MCF 10A (cell line): Measurements from ENCODE around the gene ERAP2. TPM values are rescaled to one million over a fixed set of nuclear protein-coding genes. Genes with fewer than 3 reads are reported as not detected.
"Not testable (repeated sequence)": the region's sequence is repeated elsewhere in the genome, so short reads cannot be mapped to it uniquely, and the experiment has no call there.

ENCODE experiments used
- BruUV-seq: library from RNA; stranded (reverse); fragments of 400-500 nt; replicated peaks from 2 replicates; lab custom pipeline; 2021; lab: Mats Ljungman, UMichigan
- CTCF ChIA-PET: fragments of 300-600 bp; sonication (Branson Sonifier 250); formaldehyde crosslinking; extraction: SDS; loops from one replicate; lab custom pipeline; 2021; ENCODE audit warnings: antibody characterized with exemption, inconsistent platforms; lab: Yijun Ruan, JAX
- POLR2A ChIA-PET: fragments of 300-600, 350-650 bp; sonication (Branson Sonifier 250); formaldehyde crosslinking; extraction: SDS; loops from one replicate; lab custom pipeline; 2020; ENCODE audit warnings: antibody characterized with exemption, inconsistent platforms; lab: Yijun Ruan, JAX
- DNase-seq: peaks from one replicate; pipeline ENCODE4 v3.0.0-alpha.2; 2018; ENCODE audit not compliant: unreplicated experiment
- H3K27ac Mint-ChIP-seq: one replicate; pipeline ENCODE4 v1.8.0; 2022; ENCODE audit warnings: mild to moderate bottlenecking, low read depth, mixed read lengths; ENCODE audit not compliant: unreplicated experiment
- H3K27me3 Mint-ChIP-seq: one replicate; pipeline ENCODE4 v1.8.0; 2022; ENCODE audit warnings: mixed read lengths; ENCODE audit not compliant: insufficient read depth, unreplicated experiment
- H3K36me3 Mint-ChIP-seq: one replicate; pipeline ENCODE4 v1.8.0; 2022; ENCODE audit warnings: mild to moderate bottlenecking, moderate library complexity, mixed read lengths; ENCODE audit not compliant: insufficient read depth, unreplicated experiment
- H3K4me1 Mint-ChIP-seq: one replicate; pipeline ENCODE4 v1.8.0; 2022; ENCODE audit warnings: mixed read lengths; ENCODE audit not compliant: insufficient read depth, unreplicated experiment
- H3K4me3 Mint-ChIP-seq: one replicate; pipeline ENCODE4 v1.8.0; 2022; ENCODE audit warnings: mild to moderate bottlenecking, moderate library complexity, mixed read lengths; ENCODE audit not compliant: unreplicated experiment
- H3K9me3 Mint-ChIP-seq: one replicate; pipeline ENCODE4 v1.8.0; 2022; ENCODE audit warnings: mixed read lengths; ENCODE audit not compliant: unreplicated experiment
- intact Hi-C: fragments of 100-400 bp; cut with micrococcal nuclease; formaldehyde crosslinking; loops from 2 replicates; pipeline ENCODE4 v1.14.1; 2022
- total RNA-seq: library from RNA; stranded (reverse); gene quantifications from 2 replicates; pipeline ENCODE4 v1.2.3, GENCODE V29; 2022
- TF ChIP-seq, protein P1 (sequence below): fragments of 200-600 bp; IDR thresholded peaks from one replicate; pipeline ENCODE4 v1.8.0; 2022; ENCODE audit warnings: antibody characterized with exemption, mild to moderate bottlenecking; ENCODE audit not compliant: unreplicated experiment

Gene ERAP2
- total RNA-seq, 1 experiment from 2014 or later: 2.5 TPM

DNA sequence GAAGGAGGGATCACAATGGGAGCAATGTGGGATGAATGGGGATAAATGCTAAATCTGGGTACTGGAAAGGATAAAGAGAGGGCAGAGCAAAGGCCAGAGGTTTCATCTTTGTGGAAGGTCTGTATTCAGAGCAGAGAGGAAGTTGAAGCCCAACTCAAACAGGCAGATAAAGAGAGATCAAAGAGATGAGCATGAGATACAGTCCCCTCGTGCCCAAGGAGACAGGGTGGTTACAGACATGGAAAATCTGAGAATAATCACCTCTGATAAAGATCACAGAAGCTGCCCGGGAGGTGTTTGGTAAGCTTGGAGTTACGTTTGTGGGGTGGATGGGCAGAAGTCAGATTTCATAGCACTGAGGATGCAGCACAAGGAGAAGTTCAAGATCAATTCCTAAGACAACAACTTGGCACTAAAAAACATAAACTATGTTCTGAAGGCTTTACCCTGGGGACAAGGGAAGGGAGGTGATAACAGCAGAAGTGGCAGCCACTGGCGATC lies 459 bp upstream of the ERAP2 start:
- Mint-ChIP-seq H3K4me3 (peak overlapping the region; percentile 81), H3K27ac (peak overlapping the region; percentile 95)
- no TSS peak for BruUV-seq

DNA sequence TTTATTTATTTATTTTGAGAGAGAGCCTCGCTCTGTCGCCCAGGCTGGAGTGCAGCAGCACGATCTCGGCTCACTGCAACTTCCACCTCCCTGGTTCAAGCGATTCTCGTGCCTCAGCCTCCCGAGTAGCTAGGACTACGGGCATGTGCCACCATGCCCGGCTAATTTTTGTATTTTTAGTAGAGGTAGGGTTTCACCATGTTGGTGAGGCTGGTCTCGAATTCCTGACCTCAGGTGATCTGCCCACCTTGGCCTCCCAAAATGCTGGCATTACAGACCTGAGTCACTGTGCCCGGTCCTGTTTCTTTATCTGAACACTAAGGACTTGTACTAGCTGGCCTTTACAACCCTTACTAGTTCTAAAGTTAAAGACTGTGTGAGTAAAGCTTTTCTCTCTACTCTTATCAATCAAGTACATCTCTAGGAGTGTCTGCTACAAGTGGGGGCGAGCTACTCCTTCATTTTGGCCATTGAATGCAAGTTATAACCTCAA lies 723 bp downstream of the ERAP2 start:
- POLR2A ChIA-PET: interaction anchor here (0.8 to 4.7 kb wide), 14 partner anchors 8 to 99 kb away, joined by 3 to 40 read pairs (median 6); partner anchors contain the start of genes ERAP1 and LNPEP
- H3K27ac Mint-ChIP-seq: peak overlapping the region; percentile 95
- not testable (repeated sequence) for H3K9me3 Mint-ChIP-seq

More for the DNA sequence above, 459 bp upstream of the ERAP2 start:
- Mint-ChIP-seq H3K27me3 (no peaks in the 10 kb centered on the region), H3K4me1 (peaks cover 31% of the 10 kb centered on the region), H3K36me3 (peaks cover 9% of the 10 kb centered on the region), H3K9me3 (peaks cover 6% of the 10 kb centered on the region)
- DNase-seq: no peak
- ChIA-PET POLR2A (interaction anchor here (0.6 to 4.7 kb wide), 14 partner anchors 10 to 327 kb away, joined by 3 to 40 read pairs (median 6); partner anchors contain the start of genes ERAP1 and LNPEP), CTCF (interaction anchor here (0.6 to 2.3 kb wide), 6 partner anchors 14 to 294 kb away, joined by 3 to 6 read pairs (median 3); partner anchors contain the start of genes ERAP1 and LNPEP)
- TF ChIP-seq, protein P1, sequence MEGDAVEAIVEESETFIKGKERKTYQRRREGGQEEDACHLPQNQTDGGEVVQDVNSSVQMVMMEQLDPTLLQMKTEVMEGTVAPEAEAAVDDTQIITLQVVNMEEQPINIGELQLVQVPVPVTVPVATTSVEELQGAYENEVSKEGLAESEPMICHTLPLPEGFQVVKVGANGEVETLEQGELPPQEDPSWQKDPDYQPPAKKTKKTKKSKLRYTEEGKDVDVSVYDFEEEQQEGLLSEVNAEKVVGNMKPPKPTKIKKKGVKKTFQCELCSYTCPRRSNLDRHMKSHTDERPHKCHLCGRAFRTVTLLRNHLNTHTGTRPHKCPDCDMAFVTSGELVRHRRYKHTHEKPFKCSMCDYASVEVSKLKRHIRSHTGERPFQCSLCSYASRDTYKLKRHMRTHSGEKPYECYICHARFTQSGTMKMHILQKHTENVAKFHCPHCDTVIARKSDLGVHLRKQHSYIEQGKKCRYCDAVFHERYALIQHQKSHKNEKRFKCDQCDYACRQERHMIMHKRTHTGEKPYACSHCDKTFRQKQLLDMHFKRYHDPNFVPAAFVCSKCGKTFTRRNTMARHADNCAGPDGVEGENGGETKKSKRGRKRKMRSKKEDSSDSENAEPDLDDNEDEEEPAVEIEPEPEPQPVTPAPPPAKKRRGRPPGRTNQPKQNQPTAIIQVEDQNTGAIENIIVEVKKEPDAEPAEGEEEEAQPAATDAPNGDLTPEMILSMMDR: no peak
- intact Hi-C loops: loop anchor here (1.0 to 5.0 kb wide), 2 partner anchors 59 to 69 kb away; partner anchors contain the start of gene ERAP1

DNA sequence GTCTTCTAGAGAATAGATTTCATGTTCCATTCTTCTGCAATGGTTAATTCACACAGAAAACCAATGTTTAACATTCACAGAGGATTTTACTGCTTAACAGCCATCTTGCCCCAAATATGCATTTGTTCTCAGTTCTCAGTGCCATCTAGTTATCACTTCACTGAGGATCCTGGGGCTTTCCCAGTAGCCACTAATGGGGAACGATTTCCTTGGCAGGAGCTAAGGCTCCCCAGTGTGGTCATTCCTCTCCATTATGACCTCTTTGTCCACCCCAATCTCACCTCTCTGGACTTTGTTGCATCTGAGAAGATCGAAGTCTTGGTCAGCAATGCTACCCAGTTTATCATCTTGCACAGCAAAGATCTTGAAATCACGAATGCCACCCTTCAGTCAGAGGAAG lies 3.4 kb downstream of the ERAP2 start:
- ChIA-PET POLR2A (no interaction called here), CTCF (interaction anchor here (7.9 kb wide), 1 partner anchor 11 kb away, joined by 57 read pairs; no protein-coding TSS in a partner anchor)
- H3K4me3 Mint-ChIP-seq: no peak overlapping the region
- H3K4me1 Mint-ChIP-seq: peaks cover 38% of the 10 kb centered on the region
- H3K36me3 Mint-ChIP-seq: peaks cover 10% of the 10 kb centered on the region
- H3K9me3 Mint-ChIP-seq: peaks cover 6% of the 10 kb centered on the region
- TF ChIP-seq, protein P1: no peak
- H3K27ac Mint-ChIP-seq: peak overlapping the region; percentile 37
- intact Hi-C loops: loop anchor here (5.0 kb wide), 1 partner anchor 72 kb away; the partner anchor contains the start of gene ERAP1
- H3K27me3 Mint-ChIP-seq: no peaks in the 10 kb centered on the region
- no peak for DNase-seq
- no TSS peak for BruUV-seq

More for the DNA sequence above, 723 bp downstream of the ERAP2 start:
- not testable (repeated sequence) for H3K27me3 Mint-ChIP-seq, BruUV-seq, H3K36me3 Mint-ChIP-seq
- H3K4me1 Mint-ChIP-seq: peaks cover 43% of the 10 kb centered on the region
- H3K4me3 Mint-ChIP-seq: peak overlapping the region; percentile 81
- peak; percentile 44 for DNase-seq
- intact Hi-C loops: loop anchor here (1.0 to 5.0 kb wide), 2 partner anchors 58 to 70 kb away; partner anchors contain the start of gene ERAP1
- CTCF ChIA-PET: interaction anchor here (0.7 to 7.9 kb wide), 7 partner anchors 9 to 1894 kb away, joined by 3 to 57 read pairs (median 3); partner anchors contain the start of gene ERAP1

DNA sequence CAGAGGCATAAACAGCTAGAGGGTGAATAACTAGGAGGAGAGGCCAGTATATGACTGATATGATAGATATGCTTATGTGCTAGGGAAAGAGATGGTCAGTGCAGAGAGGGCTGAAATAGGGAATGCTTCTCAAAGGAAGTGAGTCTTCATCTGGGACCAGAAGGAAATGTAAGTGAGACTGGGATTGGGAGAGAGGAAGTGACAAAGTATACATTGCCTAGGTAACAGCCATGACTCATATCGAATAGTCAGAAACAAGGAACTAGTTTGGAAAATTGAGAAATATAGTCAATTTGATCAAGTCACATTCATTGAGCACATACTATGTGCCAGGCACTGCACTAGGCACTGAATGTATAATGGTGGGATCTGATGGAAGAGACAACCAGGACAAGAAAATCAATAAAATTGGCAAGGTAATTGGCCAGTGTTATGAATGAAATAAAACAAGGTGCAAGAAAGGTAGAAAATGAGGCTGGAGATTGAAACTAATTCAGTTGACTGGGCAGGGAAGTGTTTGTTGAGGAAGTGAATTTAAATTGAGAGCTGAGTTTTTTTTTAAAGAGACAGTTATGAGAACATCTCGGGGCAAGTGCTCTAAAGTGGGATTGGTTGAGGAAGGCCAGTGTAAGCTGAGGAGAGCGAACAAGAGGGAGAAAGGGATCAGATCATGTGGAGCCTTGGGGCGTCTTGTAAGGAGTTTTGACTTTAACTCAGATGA lies 4.3 kb downstream of the ERAP2 start:
- intact Hi-C loops: no loop called here

More for the DNA sequence above, 4.3 kb downstream of the ERAP2 start:
- Mint-ChIP-seq H3K4me3 (no peak overlapping the region), H3K36me3 (peaks cover 10% of the 10 kb centered on the region), H3K9me3 (peaks cover 6% of the 10 kb centered on the region), H3K4me1 (peaks cover 35% of the 10 kb centered on the region), H3K27me3 (no peaks in the 10 kb centered on the region), H3K27ac (peak overlapping the region; percentile 37)
- BruUV-seq: no TSS peak
- POLR2A ChIA-PET: no interaction called here
- CTCF ChIA-PET: interaction anchor here (7.9 kb wide), 1 partner anchor 12 kb away, joined by 57 read pairs; no protein-coding TSS in a partner anchor
- DNase-seq: peak; percentile 43
- TF ChIP-seq, protein P1: no peak
